ENCODE measurements around the gene CDT1. TPM values are rescaled to one million over a fixed set of nuclear protein-coding genes. Genes with fewer than 3 reads are reported as not detected.
"Not testable (repeated sequence)": the region's sequence is repeated elsewhere in the genome, so short reads cannot be mapped to it uniquely, and the experiment has no call there.

The CDT1 gene
- total RNA-seq, 6 experiments from 2014 or later, result 13.3 to 28.2 (median 22.2) TPM

DNA sequence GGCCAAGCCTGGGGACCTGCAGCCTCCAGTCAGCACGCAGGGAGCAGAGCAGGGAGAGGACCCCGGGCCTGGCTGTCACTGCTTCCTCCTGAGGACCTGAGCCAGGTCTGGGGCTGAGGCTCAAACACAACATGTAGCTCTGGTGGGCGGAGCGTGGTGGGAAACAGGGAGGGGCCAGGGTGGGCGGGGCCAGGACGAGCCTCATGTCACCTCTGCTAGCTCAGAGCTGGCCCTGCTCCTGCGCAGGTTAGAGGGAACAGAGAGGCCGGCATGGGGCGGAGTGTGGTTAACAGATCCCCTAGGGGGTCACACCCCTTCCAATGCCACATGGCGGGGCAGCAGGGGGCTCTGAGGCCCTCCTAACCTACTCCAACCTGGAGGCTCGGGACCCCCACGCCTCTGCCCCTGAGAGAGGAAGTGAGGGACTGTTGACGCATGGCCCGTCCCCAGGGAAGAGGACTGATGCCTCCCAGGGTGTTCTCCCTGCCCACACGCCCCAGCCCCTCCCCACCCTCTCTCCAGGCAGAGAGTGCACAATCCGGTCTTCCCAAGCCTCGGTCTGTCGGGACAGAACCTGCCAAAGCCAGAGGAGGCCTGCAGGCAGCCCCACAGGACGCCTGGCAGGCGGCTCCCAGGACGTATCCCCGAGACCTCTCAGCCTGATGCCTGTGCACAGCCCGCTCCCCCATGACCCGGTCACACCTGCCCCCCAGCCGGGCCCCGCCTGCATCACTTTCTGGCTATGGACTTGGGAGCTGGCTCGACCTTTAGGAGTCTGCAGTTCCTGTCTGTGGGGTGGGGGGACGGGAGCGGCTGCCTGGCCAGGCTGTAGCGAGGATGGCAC, 33.8 kb upstream of the CDT1 start:
- H3K9me3 Mint-ChIP-seq, result no peaks in the 10 kb centered on the region
- no peak overlapping the region for H3K27ac Mint-ChIP-seq
- H3K4me3 Mint-ChIP-seq, result no peak overlapping the region
- peaks cover 4% of the 10 kb centered on the region; the same call in 1 of the 2 replicates for H3K36me3 Mint-ChIP-seq (ENCODE audit: low read depth)
- H3K27me3 Mint-ChIP-seq (ENCODE audit: insufficient read depth), result no peaks in the 10 kb centered on the region; the same call in 1 of the 2 replicates
- H3K4me1 Mint-ChIP-seq (ENCODE audit: low read depth), result peaks cover 66% of the 10 kb centered on the region
- TF ChIP-seq, protein P1, sequence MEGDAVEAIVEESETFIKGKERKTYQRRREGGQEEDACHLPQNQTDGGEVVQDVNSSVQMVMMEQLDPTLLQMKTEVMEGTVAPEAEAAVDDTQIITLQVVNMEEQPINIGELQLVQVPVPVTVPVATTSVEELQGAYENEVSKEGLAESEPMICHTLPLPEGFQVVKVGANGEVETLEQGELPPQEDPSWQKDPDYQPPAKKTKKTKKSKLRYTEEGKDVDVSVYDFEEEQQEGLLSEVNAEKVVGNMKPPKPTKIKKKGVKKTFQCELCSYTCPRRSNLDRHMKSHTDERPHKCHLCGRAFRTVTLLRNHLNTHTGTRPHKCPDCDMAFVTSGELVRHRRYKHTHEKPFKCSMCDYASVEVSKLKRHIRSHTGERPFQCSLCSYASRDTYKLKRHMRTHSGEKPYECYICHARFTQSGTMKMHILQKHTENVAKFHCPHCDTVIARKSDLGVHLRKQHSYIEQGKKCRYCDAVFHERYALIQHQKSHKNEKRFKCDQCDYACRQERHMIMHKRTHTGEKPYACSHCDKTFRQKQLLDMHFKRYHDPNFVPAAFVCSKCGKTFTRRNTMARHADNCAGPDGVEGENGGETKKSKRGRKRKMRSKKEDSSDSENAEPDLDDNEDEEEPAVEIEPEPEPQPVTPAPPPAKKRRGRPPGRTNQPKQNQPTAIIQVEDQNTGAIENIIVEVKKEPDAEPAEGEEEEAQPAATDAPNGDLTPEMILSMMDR (IDR thresholded peaks at IDR 0.05), result no peak
- no peak for DNase-seq

DNA sequence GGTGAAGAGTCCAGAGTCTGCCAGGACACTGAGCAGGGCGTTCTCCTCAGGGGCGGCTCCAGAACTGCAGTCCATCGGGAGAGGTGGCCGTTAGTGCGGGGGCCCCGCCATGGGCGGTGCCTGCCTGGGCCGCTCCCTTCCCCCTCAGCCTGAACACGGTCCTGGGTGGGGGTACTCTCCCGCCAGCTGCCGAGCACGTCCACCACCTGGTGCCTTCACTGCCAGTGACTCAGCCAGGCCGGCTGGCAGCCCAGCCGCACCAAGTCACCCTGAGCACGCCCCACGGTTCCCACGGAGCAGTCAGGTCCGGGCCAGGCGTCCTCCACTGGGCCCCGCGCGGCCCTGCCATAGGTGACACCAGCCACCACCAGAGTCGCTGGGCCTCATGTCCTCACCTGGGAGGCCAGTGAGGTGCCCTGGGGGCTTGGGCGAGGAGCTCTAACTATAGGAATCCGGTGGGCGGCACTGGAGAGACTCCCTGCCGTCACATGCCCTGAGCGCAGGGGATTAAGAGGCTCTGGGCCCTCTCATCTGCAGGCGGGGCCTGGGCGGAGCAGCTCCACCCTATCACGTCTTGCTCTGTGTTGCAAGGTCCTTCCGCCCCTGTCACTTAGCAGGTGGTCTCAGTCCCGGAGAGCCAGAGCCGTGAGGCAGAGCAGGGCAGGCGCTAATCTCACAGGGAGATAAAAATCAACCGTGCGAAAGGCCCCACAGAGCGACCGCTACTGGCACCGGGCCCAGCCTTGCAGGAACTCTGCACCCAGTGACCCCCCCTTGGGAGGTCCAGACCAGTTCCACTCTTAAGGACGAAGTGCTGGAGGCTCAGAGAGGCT, 32.9 kb upstream of the CDT1 start:
- TF ChIP-seq, protein P1 (IDR thresholded peaks at IDR 0.05), result no peak
- Mint-ChIP-seq H3K27me3 (ENCODE audit: insufficient read depth) (peaks cover 4% of the 10 kb centered on the region), H3K36me3 (ENCODE audit: low read depth) (peaks cover 4% of the 10 kb centered on the region; the same call in 1 of the 2 replicates), H3K4me1 (ENCODE audit: low read depth) (peaks cover 61% of the 10 kb centered on the region), H3K27ac (peak overlapping the region; percentile 48; the same call in 1 of the 2 replicates), H3K9me3 (no peaks in the 10 kb centered on the region), H3K4me3 (no peak overlapping the region)
- no peak for DNase-seq

DNA sequence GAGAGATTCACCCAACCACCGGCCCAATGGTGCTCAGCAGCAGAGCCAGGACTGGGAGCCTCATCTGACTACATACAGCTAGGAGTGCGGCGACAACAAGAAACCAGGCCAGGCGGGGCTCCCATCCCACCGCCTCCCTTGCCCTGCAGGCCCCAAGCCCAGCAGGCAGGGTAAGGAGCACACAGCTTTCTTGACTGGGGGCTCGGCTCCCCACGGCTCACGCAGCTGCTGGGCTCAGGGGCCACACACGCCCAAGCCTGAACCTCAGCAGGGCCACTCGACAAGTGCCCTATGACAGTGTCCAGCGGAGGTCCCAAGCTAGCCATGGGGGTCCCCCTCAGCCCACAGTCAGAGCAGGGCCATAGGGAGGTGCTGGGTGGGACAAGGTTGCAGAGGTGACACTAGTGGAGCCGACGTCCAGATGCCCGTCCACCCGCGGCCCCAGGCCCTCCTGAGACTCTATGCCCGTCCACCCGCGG, 32.3 kb upstream of the CDT1 start:
- TF ChIP-seq, protein P1 (IDR thresholded peaks at IDR 0.05), result no peak
- Mint-ChIP-seq H3K27me3 (ENCODE audit: insufficient read depth) (peaks cover 5% of the 10 kb centered on the region), H3K36me3 (ENCODE audit: low read depth) (peaks cover 4% of the 10 kb centered on the region; the same call in 1 of the 2 replicates), H3K4me3 (no peak overlapping the region), H3K9me3 (no peaks in the 10 kb centered on the region), H3K4me1 (ENCODE audit: low read depth) (peaks cover 55% of the 10 kb centered on the region), H3K27ac (peak overlapping the region; percentile 48; the same call in 1 of the 2 replicates)
- DNase-seq, result no peak

DNA sequence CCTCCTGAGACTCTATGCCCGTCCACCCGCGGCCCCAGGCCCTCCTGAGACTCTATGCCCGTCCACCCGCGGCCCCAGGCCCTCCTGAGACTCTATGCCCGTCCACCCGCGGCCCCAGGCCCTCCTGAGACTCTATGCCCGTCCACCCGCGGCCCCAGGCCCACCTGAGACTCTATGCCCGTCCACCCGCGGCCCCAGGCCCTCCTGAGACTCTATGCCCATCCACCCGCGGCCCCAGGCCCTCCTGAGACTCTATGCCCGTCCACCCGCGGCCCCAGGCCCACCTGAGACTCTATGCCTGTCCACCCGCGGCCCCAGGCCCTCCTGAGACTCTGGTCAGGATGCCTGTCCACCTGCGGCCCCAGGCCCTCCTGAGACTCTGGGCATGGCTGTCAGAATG, 31.8 kb upstream of the CDT1 start:
- Mint-ChIP-seq H3K27ac (peak overlapping the region; percentile 98; the same call in 1 of the 2 replicates), H3K4me1 (ENCODE audit: low read depth) (peaks cover 54% of the 10 kb centered on the region)
- not testable (repeated sequence) for H3K9me3 Mint-ChIP-seq; DNase-seq; H3K36me3 Mint-ChIP-seq (ENCODE audit: low read depth); H3K4me3 Mint-ChIP-seq; H3K27me3 Mint-ChIP-seq (ENCODE audit: insufficient read depth)

DNA sequence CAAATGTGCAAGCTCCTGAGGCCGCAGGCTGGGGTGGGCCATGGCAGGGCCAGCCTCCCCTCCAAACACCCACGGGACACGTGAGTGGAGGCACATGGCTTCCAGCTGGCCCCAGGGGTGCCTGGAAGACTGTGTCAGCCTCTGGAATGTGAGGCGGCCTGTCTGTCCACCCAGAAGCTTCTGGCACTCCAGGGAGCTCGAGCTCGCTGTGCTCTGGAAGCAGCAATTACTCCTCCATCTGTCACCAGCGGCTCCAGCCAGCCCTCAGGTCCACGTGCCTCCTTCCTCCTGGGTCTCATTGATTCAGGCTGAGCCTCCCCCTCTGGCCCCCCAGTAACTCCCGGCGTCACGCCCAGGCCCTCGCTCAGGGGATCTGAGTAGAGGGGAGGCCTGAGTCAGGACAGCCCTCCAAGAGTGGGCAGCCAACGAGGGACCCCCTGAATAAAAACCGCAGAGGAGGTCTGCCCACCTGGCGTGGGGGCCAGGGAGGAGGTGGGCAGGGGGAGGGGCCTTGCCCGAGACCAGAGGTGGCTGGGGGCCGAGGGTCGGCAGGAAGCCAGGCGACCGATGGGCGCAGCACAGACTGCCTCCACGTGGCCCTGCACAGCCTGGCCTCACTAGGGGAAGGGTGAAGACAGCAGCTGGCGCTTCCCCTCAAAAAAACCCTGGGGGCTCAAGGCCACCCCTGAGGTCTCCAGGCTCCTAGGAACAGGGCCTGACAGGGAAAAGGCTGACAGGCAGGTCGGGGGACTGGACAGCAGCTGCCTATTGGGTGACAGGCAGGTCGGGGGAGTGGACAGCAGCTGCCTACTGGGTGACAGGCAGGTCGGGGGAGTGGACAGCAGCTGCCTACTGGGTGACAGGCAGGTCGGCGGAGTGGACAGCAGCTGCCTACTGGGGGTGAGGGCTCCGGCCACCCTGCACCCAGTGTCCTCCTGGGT, 30.4 kb upstream of the CDT1 start:
- H3K9me3 Mint-ChIP-seq, result no peaks in the 10 kb centered on the region
- H3K4me1 Mint-ChIP-seq (ENCODE audit: low read depth), result peaks cover 43% of the 10 kb centered on the region
- H3K27me3 Mint-ChIP-seq (ENCODE audit: insufficient read depth), result peaks cover 5% of the 10 kb centered on the region
- TF ChIP-seq, protein P1 (IDR thresholded peaks at IDR 0.05), result no peak
- H3K27ac Mint-ChIP-seq, result peak overlapping the region; percentile 98
- peak; percentile 93 for DNase-seq
- H3K4me3 Mint-ChIP-seq, result peak overlapping the region; percentile 72
- no peaks in the 10 kb centered on the region; the same call in 1 of the 2 replicates for H3K36me3 Mint-ChIP-seq (ENCODE audit: low read depth)
